A673 (cell line): Measurements from ENCODE around the gene INSRR. TPM values are rescaled to one million over a fixed set of nuclear protein-coding genes. Genes with fewer than 3 reads are reported as not detected.

ENCODE experiments used
- BruUV-seq: library from RNA; stranded (reverse); fragments of 400-500 nt; replicated peaks from 2 replicates; lab custom pipeline; 2021; lab: Mats Ljungman, UMichigan
- CTCF ChIA-PET: fragments of 300-600 bp; sonication (Branson Sonifier 250); formaldehyde crosslinking; loops from one replicate; lab custom pipeline; 2022; ENCODE audit warnings: antibody characterized with exemption; lab: Charles Lee
- POLR2A ChIA-PET: fragments of 300-600 bp; sonication (Branson Sonifier 250); formaldehyde crosslinking; loops from one replicate; lab custom pipeline; 2022; ENCODE audit warnings: antibody characterized with exemption; ENCODE audit not compliant: low non-redundant PET; lab: Charles Lee
- DNase-seq: peaks from one replicate; pipeline ENCODE4 v3.0.0-alpha.2; 2015; ENCODE audit warnings: low spot score
- H3K27ac ChIP-seq: fragments of 200-600 bp; sonication (generic); 2 replicates; pipeline ENCODE4 v1.5.1; 2016; ENCODE audit warnings: mixed run types, low read depth, mild to moderate bottlenecking, mixed read lengths, antibody characterized with exemption, low read length; ENCODE audit not compliant: poor library complexity, severe bottlenecking
- H3K27me3 ChIP-seq: fragments of 200-600 bp; sonication (generic); replicated peaks from 2 replicates; pipeline ENCODE4 v1.6.1; 2017; ENCODE audit warnings: mixed run types, low read depth, mild to moderate bottlenecking, mixed read lengths, antibody characterized with exemption, low read length; ENCODE audit not compliant: insufficient read depth, poor library complexity
- H3K36me3 ChIP-seq: fragments of 200-600 bp; sonication (generic); 2 replicates; pipeline ENCODE4 v1.6.1; 2016; ENCODE audit warnings: mixed run types, mild to moderate bottlenecking, mixed read lengths, antibody characterized with exemption, low read length; ENCODE audit not compliant: insufficient read depth, poor library complexity, severe bottlenecking
- H3K4me1 ChIP-seq: fragments of 200-600 bp; sonication (generic); 2 replicates; pipeline ENCODE4 v1.6.1; 2017; ENCODE audit warnings: mixed run types, mild to moderate bottlenecking, mixed read lengths, antibody characterized with exemption, low read length; ENCODE audit not compliant: insufficient read depth, poor library complexity, severe bottlenecking
- H3K4me3 ChIP-seq: fragments of 200-600 bp; sonication (generic); 2 replicates; pipeline ENCODE4 v1.5.1; 2016; ENCODE audit warnings: low read depth, mixed run types, mild to moderate bottlenecking, mixed read lengths, low read length; ENCODE audit not compliant: poor library complexity, severe bottlenecking
- H3K9me3 ChIP-seq: fragments of 200-600 bp; sonication (generic); 2 replicates; pipeline ENCODE4 v1.6.1; 2016; ENCODE audit warnings: mixed run types, low read depth, mild to moderate bottlenecking, mixed read lengths, antibody characterized with exemption, low read length; ENCODE audit not compliant: poor library complexity, severe bottlenecking
- CTCF ChIP-seq: fragments of 300-800, 200-600 bp; sonication (generic); conservative IDR thresholded peaks from 2 replicates; pipeline ENCODE4 v1.5.1; 2017; ENCODE audit warnings: low read depth, mild to moderate bottlenecking, antibody characterized with exemption, low read length, moderate library complexity, mixed read lengths
- EZH2 ChIP-seq: fragments of 200-600 bp; sonication (generic); IDR thresholded peaks from 2 replicates; pipeline ENCODE4 v1.6.1; 2017; ENCODE audit warnings: borderline replicate concordance, low read depth, mild to moderate bottlenecking, mixed read lengths, antibody characterized with exemption, low read length; ENCODE audit not compliant: poor library complexity, severe bottlenecking
- intact Hi-C: fragments of 100-400 bp; cut with micrococcal nuclease; formaldehyde crosslinking; loops from one replicate; pipeline ENCODE4 v1.10.0; 2022; ENCODE audit not compliant: unreplicated experiment
- total RNA-seq: library from RNA; stranded (reverse); gene quantifications from 2 replicates; pipeline ENCODE4 v1.2.3, GENCODE V29; 2021

INSRR gene
- total RNA-seq, 1 experiment from 2014 or later: 0.15 TPM

DNA sequence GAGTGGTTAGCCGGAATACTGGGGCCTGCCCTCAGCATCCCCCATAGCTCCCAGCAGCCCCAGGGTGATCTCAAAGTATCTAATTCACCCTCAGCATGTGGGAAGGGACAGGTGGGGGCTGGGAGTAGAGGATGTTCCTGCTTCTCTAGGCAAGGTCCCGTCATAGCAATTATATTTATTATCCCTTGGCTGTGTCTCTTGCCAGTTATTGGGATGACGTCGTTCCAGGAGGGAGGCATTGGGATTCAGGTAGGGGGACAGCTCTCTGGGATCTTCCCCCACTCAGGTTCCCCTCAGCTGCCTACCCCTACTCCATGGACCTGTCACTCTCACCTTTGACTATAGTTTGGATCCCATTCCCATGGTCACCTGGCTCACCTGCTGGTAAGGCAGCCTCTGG lies 22.7 kb upstream of the INSRR start:
- DNase-seq: no peak
- CTCF ChIA-PET: no interaction called here
- H3K4me3 ChIP-seq: no peak overlapping the region
- intact Hi-C loops: no loop called here
- no peaks in the 10 kb centered on the region for H3K4me1 ChIP-seq
- H3K27ac ChIP-seq: no peak overlapping the region
- H3K27me3 ChIP-seq: no peaks in the 10 kb centered on the region
- TF ChIP-seq EZH2 (no peak), CTCF (no peak)
- BruUV-seq: no TSS peak
- POLR2A ChIA-PET: no interaction called here
- H3K36me3 ChIP-seq: no peaks in the 10 kb centered on the region
- H3K9me3 ChIP-seq: no peaks in the 10 kb centered on the region

DNA sequence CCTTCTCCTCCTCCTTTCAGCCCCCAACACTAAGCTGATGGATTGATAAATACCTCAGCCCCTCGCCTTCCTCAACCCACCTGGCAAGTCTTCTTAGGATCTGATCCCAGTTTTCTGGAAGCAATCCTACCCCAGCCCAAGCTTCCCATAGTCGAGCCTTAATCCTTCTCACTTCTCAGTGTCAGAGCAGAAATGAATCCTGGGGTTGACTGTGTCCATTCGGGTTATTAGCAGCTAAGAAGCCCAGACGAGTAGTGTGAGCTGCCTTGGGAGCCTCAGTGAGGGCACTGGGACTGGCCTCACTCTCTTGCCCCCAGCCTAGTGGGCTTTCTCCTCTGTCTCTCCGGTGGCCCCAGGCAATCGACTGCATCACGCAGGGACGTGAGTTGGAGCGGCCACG lies 22.2 kb upstream of the INSRR start:
- POLR2A ChIA-PET: no interaction called here
- no peaks in the 10 kb centered on the region for H3K27me3 ChIP-seq

DNA sequence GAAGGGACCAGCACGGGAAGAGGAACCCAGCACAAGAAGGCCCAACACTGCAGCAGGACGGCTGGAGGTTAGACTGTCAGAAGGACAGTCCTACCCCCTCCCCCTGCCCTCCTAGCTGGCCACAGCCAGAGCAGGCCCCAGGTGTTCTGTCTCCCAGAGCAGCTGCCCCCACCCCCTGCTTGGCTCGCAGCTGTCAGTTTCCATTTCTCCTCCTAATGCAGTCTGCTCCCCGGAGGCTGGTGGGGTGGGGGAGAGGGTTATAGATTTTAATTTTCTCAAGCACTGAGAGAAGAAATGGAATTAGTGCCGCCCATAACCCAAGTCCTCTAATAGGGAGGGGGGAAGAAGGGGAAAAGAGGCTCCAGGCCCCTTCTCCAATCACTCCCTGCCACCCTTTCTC lies 21.6 kb upstream of the INSRR start:
- POLR2A ChIA-PET: no interaction called here
- H3K4me1 ChIP-seq: no peaks in the 10 kb centered on the region
- no TSS peak for BruUV-seq
- intact Hi-C loops: no loop called here
- H3K27me3 ChIP-seq: no peaks in the 10 kb centered on the region
- CTCF ChIA-PET: interaction anchor here (0.6 to 1.4 kb wide), 3 partner anchors 10 to 191 kb away, joined by 3 to 5 read pairs (median 3); no protein-coding TSS in a partner anchor
- no peak overlapping the region for H3K4me3 ChIP-seq
- H3K36me3 ChIP-seq: no peaks in the 10 kb centered on the region
- H3K27ac ChIP-seq: no peak overlapping the region
- no peaks in the 10 kb centered on the region for H3K9me3 ChIP-seq
- no peak for TF ChIP-seq EZH2
- TF ChIP-seq CTCF: no peak
- DNase-seq: no peak

More for the DNA sequence above, 22.2 kb upstream of the INSRR start:
- Histone ChIP-seq H3K9me3 (no peaks in the 10 kb centered on the region), H3K4me3 (no peak overlapping the region), H3K4me1 (no peaks in the 10 kb centered on the region), H3K36me3 (no peaks in the 10 kb centered on the region), H3K27ac (no peak overlapping the region)
- CTCF ChIA-PET: interaction anchor here (1.3 kb wide), 1 partner anchor 191 kb away, joined by 3 read pairs; no protein-coding TSS in a partner anchor
- TF ChIP-seq EZH2 (no peak), CTCF (no peak)
- no TSS peak for BruUV-seq
- intact Hi-C loops: no loop called here
- no peak for DNase-seq
